ACC112 (cell line): ENCODE results near the gene OR7D2.
A peak's percentile ranks its signal among the peaks of the same experiment; 100 is the strongest.
"Not testable (repeated sequence)": the region's sequence is repeated elsewhere in the genome, so short reads cannot be mapped to it uniquely, and the experiment has no call there.

ENCODE experiments used
- H2AFZ ChIP-seq: fragments of 200-600 bp; sonication (generic); one replicate; pipeline ENCODE4 v1.6.0; 2017; ENCODE audit warnings: antibody characterized with exemption, low read length; ENCODE audit not compliant: unreplicated experiment
- H3K27ac ChIP-seq: fragments of 200-600 bp; sonication (generic); 2 replicates; pipeline ENCODE4 v1.5.1; 2014; ENCODE audit warnings: low read depth, mild to moderate bottlenecking, antibody characterized with exemption, low read length, moderate library complexity
- H3K27me3 ChIP-seq: fragments of 200-600 bp; sonication (generic); 2 replicates; pipeline ENCODE4 v1.6.1; 2014; ENCODE audit warnings: mild to moderate bottlenecking, antibody characterized with exemption, low read length, moderate library complexity, mixed read lengths; ENCODE audit not compliant: insufficient read depth
- H3K36me3 ChIP-seq: fragments of 200-600 bp; sonication (generic); 2 replicates; pipeline ENCODE4 v1.6.1; 2016; ENCODE audit warnings: mild to moderate bottlenecking, antibody characterized with exemption, low read length, moderate library complexity, mixed read lengths; ENCODE audit not compliant: insufficient read depth
- H3K4me1 ChIP-seq: fragments of 200-600 bp; sonication (generic); one replicate; pipeline ENCODE4 v1.6.1; 2016; ENCODE audit warnings: low read length, mixed read lengths; ENCODE audit not compliant: insufficient read depth, unreplicated experiment, control insufficient read depth
- H3K4me3 ChIP-seq: fragments of 200-600 bp; sonication (generic); 2 replicates; pipeline ENCODE4 v1.5.1; 2014; ENCODE audit warnings: mild to moderate bottlenecking, low read depth, low read length
- H3K79me2 ChIP-seq: fragments of 200-600 bp; sonication (generic); one replicate; pipeline ENCODE4 v1.6.0; 2016; ENCODE audit warnings: low read length; ENCODE audit not compliant: control insufficient read depth, unreplicated experiment, insufficient read depth

OR7D2 gene

DNA sequence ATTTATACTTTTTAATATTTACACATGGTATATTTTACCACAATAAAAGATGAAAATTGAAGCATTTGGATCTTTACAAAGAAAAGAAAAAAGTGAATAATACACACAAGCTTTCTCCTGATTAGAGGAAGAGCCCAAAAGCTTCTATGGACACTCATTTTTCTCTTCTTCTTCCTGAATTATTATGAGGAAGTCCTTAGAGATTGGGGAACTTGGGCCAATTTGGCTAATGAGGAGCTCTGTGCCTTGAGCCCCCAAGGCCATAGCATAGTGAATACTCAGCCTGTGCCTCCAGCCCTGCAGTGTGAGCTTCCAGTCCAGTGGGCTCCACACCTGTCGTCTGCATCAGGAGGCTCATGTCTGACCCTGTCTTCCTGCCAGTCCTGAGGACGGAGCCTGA lies 19.3 kb downstream of the OR7D2 start:
- not testable (repeated sequence) for H3K36me3 ChIP-seq, H2AFZ ChIP-seq, H3K79me2 ChIP-seq, H3K27ac ChIP-seq, H3K4me3 ChIP-seq, H3K4me1 ChIP-seq
- H3K27me3 ChIP-seq: peaks cover 12% of the 10 kb centered on the region

DNA sequence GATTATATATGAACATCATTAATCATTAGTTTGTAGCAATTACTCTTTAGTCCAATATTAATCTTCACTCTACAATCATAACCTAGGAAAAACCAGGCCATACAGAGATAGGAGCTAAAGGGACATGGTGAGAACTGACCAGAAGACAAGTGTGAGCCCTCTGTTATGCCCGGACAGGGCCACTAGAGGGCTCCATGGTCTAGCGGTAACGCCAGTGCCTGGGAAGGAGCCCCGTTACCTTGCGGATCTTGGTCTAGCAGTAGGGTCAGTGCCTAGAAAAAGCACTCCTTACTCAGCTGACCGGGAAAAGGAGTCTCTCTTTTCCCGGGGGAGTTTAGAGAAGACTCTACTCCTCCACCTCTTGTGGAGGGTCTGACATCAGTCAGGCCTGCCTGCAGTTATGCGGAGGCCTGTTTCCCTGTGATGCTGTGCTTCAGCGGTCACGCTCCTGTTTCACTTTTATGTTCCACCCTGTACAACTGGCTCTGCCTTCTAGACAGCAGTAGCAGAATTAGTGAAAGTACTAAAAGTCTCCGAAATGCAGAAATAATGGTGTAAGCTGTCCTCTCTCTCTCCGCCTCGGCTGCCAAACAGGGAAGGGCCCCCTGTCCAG lies 26.8 kb downstream of the OR7D2 start:
- H3K27me3 ChIP-seq: no peaks in the 10 kb centered on the region
- H3K27ac ChIP-seq: no peak overlapping the region
- peak overlapping the region; percentile 75 for H3K4me3 ChIP-seq
- peak overlapping the region; percentile 56 for H2AFZ ChIP-seq
- no peaks in the 10 kb centered on the region for H3K79me2 ChIP-seq
- no peaks in the 10 kb centered on the region for H3K4me1 ChIP-seq
- H3K36me3 ChIP-seq: no peaks in the 10 kb centered on the region

DNA sequence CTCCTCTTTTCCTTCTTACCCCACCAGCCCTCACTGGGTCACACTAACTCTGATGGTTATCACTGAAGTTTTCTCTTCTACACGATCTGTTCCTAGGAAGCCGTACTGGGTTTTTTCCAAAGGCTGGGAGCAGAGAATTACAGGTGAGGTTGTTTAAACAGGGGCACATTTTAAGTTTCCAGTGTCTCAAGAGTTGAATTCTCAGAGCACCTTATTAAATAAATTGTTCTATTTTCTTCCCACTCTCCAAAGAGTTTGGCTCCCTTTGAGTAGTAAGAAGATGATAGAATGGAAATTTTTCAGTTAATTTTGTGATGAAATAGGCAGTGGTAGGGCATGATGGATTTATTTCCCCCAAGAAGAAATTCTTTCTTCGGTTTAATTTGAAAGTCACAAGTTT lies 40.7 kb downstream of the OR7D2 start, which contains the start of gene OR7D4:
OR7D4 (minus strand) TSS at position 101 of the 400 bp plus-strand sequence. CDS start 4,752 bp downstream, outside the sequence.
- Histone ChIP-seq H3K27ac (no peak within 1 kb of the TSS), H3K4me1 (no peaks in the 10 kb centered on the region), H3K36me3 (no peaks in the 10 kb centered on the region), H2AFZ (no peak within 1 kb of the TSS), H3K79me2 (no peaks in the 10 kb centered on the region), H3K4me3 (no peak within 1 kb of the TSS), H3K27me3 (no peaks in the 10 kb centered on the region)
